GM04503 (cell line): ENCODE measurements around the gene SPACA9.

ENCODE experiments used
- DNase-seq: peaks from one replicate; pipeline ENCODE4 v3.0.0-alpha.2; 2012; ENCODE audit warnings: low read depth

SPACA9 gene

GRCh38 chr9:132894346-132894745 is 15.6 kb downstream of the SPACA9 start:
- DNase-seq = no peak

GRCh38 chr9:132894862-132895835 is 16.5 kb downstream of the SPACA9 start:
- no peak for DNase-seq

GRCh38 chr9:132896264-132896663 is 17.6 kb downstream of the SPACA9 start:
- DNase-seq = no peak

GRCh38 chr9:132896906-132897305 is 18.2 kb downstream of the SPACA9 start:
- DNase-seq = no peak

GRCh38 chr9:132898051-132898450 is 19.4 kb downstream of the SPACA9 start:
- DNase-seq = no peak

GRCh38 chr9:132901858-132902831 is 23.4 kb downstream of the SPACA9 start:
- peak; percentile 41 for DNase-seq

GRCh38 chr9:132903574-132904492 is 25.1 kb downstream of the SPACA9 start:
- DNase-seq = no peak

GRCh38 chr9:132905726-132906125 is 27.0 kb downstream of the SPACA9 start:
- no peak for DNase-seq

GRCh38 chr9:132908635-132909034 is 29.9 kb downstream of the SPACA9 start:
- no peak for DNase-seq

GRCh38 chr9:132909311-132909710 is 30.6 kb downstream of the SPACA9 start:
- no peak for DNase-seq

GRCh38 chr9:132910376-132910775 is 31.7 kb downstream of the SPACA9 start:
- no peak for DNase-seq

GRCh38 chr9:132912131-132912530 is 33.4 kb downstream of the SPACA9 start:
- no peak for DNase-seq

- DNase-seq = no peak
Observed at GRCh38 chr9:132914924-132915323, 36.2 kb downstream of the SPACA9 start.

GRCh38 chr9:132919614-132920268 is 41.0 kb downstream of the SPACA9 start:
- no peak for DNase-seq

- no peak for DNase-seq
Observed at GRCh38 chr9:132923346-132923902, 44.7 kb downstream of the SPACA9 start.

GRCh38 chr9:132927704-132928103 is 49.0 kb downstream of the SPACA9 start:
- DNase-seq = no peak

- DNase-seq = no peak
Observed at GRCh38 chr9:132931178-132931735, 52.6 kb downstream of the SPACA9 start.

- no peak for DNase-seq
Observed at GRCh38 chr9:132935026-132935425, 56.3 kb downstream of the SPACA9 start.

GRCh38 chr9:132937463-132937901 is 58.8 kb downstream of the SPACA9 start:
- DNase-seq = no peak

GRCh38 chr9:132939169-132939568 is 60.5 kb downstream of the SPACA9 start:
- no peak for DNase-seq
